Measurements from ENCODE around the gene MARK2. TPM values are rescaled to one million over a fixed set of nuclear protein-coding genes. Genes with fewer than 3 reads are reported as not detected.

The MARK2 gene
- total RNA-seq, 4 donors from 2014 or later = 47.0 to 91.0 (median 62.2) TPM

- no peak overlapping the region for H3K4me3 ChIP-seq
- H3K27me3 ChIP-seq = no peaks in the 10 kb centered on the region
- peaks cover 20 to 57% (median 29%) of the 10 kb centered on the region in 3 donors for H3K36me3 ChIP-seq
- no peak for TF ChIP-seq POLR2A (IDR thresholded peaks at IDR 0.05)
- TF ChIP-seq, protein P1, sequence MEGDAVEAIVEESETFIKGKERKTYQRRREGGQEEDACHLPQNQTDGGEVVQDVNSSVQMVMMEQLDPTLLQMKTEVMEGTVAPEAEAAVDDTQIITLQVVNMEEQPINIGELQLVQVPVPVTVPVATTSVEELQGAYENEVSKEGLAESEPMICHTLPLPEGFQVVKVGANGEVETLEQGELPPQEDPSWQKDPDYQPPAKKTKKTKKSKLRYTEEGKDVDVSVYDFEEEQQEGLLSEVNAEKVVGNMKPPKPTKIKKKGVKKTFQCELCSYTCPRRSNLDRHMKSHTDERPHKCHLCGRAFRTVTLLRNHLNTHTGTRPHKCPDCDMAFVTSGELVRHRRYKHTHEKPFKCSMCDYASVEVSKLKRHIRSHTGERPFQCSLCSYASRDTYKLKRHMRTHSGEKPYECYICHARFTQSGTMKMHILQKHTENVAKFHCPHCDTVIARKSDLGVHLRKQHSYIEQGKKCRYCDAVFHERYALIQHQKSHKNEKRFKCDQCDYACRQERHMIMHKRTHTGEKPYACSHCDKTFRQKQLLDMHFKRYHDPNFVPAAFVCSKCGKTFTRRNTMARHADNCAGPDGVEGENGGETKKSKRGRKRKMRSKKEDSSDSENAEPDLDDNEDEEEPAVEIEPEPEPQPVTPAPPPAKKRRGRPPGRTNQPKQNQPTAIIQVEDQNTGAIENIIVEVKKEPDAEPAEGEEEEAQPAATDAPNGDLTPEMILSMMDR (IDR thresholded peaks at IDR 0.05) = no peak
- no peak overlapping the region for H3K27ac ChIP-seq
- WGBS, 2 donors = 100% methylated on average over 3 of the region's 3 CpGs
- no peaks in the 10 kb centered on the region for H3K9me3 ChIP-seq
- intact Hi-C loops (cut with DNase I) = loop anchor here (10.0 kb wide), 1 partner anchor 52 kb away; the partner anchor contains the start of gene ZFTA
- no peak for DNase-seq
- H3K4me1 ChIP-seq = peaks cover 6 to 35% (median 19%) of the 10 kb centered on the region in 3 donors
These were observed 22.2 kb upstream of the MARK2 start for GRCh38 chr11:63816732-63817131.

DNA sequence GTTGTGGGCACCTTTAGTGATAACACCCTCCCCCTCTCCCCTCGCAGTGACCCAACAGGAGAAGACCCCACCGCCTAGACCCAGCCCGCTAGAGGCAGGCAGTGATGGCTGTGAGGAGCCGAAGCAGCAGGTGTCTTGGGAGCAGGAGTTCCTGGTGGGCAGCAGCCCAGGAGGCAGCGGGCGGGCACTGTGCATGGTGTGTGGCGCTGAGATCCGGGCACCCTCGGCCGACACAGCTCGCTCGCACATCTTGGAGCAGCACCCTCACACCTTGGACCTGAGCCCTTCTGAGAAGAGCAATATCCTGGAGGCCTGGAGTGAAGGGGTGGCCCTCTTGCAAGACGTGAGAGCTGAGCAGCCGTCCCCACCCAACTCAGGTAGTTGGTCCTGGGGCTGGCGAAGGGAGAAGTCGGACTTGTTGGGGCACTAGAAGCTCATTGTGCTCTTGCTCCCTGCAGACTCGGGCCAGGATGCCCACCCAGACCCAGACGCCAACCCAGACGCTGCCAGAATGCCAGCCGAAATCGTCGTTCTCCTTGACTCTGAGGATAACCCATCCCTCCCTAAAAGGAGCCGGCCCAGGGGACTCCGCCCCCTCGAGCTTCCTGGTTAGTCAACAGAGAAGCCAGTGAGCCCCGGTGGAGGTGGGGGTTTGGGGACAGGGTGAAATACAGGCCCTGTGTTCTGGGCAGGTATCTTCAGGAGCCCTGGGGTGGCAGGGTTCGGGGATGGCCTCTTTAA lies 21.0 kb upstream of the MARK2 start:
- Histone ChIP-seq H3K4me3 (no peak overlapping the region), H3K27ac (no peak overlapping the region), H3K36me3 (peaks cover 20 to 69% (median 39%) of the 10 kb centered on the region in 3 donors), H3K4me1 (peaks cover 6 to 27% (median 14%) of the 10 kb centered on the region in 3 donors), H3K9me3 (no peaks in the 10 kb centered on the region), H3K27me3 (no peaks in the 10 kb centered on the region)
- DNase-seq = no peak
- intact Hi-C loops (cut with DNase I) = loop anchor here (10.0 kb wide), 1 partner anchor 53 kb away; the partner anchor contains the start of gene ZFTA
- TF ChIP-seq POLR2A (IDR thresholded peaks at IDR 0.05) = no peak
- TF ChIP-seq, protein P1 (IDR thresholded peaks at IDR 0.05) = no peak
- 63 to 100% methylated on average over 2 to 7 of the region's 27 CpGs for WGBS, 2 donors

- intact Hi-C loops (cut with DNase I) = loop anchor here (10.0 kb wide), 1 partner anchor 54 kb away; the partner anchor contains the start of gene ZFTA
- Histone ChIP-seq H3K4me1 (peaks cover 6 to 25% (median 14%) of the 10 kb centered on the region in 3 donors), H3K4me3 (no peak overlapping the region), H3K36me3 (peaks cover 20 to 76% (median 39%) of the 10 kb centered on the region in 3 donors), H3K9me3 (no peaks in the 10 kb centered on the region), H3K27ac (no peak overlapping the region), H3K27me3 (no peaks in the 10 kb centered on the region)
- no peak for DNase-seq
- WGBS, 2 donors = 92 to 94% methylated on average over 9 to 16 of the region's 19 CpGs
- TF ChIP-seq, protein P1 (IDR thresholded peaks at IDR 0.05) = no peak
- TF ChIP-seq POLR2A (IDR thresholded peaks at IDR 0.05) = no peak
These were observed 20.3 kb upstream of the MARK2 start for GRCh38 chr11:63818609-63819008.

GRCh38 chr11:63821411-63821810 lies 17.5 kb upstream of the MARK2 start:
- H3K36me3 ChIP-seq = peaks cover 24 to 100% (median 38%) of the 10 kb centered on the region in 3 donors
- no peaks in the 10 kb centered on the region for H3K4me1 ChIP-seq
- no peak overlapping the region for H3K4me3 ChIP-seq
- DNase-seq = no peak
- no peak for TF ChIP-seq POLR2A (IDR thresholded peaks at IDR 0.05)
- TF ChIP-seq, protein P1 (IDR thresholded peaks at IDR 0.05) = no peak
- no peaks in the 10 kb centered on the region for H3K9me3 ChIP-seq
- no peak overlapping the region for H3K27ac ChIP-seq
- WGBS, 2 donors = 52 to 67% methylated on average over 3 to 5 of the region's 5 CpGs
- H3K27me3 ChIP-seq = no peaks in the 10 kb centered on the region
- intact Hi-C loops (cut with DNase I) = no loop called here

DNA sequence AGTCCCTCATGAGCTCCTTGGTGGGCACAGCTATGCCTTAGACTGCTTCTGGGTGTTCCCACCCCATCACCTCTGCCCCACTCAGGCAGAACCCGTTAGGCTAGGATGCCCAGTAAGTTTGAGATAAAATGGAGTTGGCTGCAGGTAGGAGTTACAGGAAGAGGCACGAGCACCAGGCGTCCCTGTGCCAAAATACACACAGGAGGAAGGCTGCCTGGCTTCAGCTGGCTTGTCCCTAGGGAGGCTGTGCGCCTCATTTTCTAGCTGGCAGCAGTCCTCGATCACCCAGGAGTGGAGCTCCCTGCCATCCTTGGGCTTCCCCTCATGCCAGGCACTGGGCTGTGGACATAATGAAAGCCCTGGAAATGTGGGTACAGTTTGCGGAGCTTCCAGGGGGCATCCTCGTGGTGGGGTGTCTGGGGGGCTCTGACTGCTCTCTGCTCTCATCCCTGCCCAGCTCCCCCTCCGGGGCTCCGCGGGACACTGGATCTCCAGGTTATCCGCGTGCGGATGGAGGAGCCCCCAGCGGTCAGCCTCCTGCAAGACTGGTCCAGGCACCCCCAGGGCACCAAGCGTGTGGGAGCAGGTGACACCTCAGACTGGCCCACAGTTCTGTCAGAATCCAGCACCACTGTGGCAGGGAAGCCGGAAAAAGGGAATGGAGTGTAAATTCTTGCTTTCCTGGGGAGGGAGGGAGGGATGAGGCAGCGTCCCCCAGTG lies 12.3 kb upstream of the MARK2 start:
- Histone ChIP-seq H3K4me3 (no peak overlapping the region), H3K27me3 (no peaks in the 10 kb centered on the region), H3K9me3 (no peaks in the 10 kb centered on the region), H3K4me1 (no peaks in the 10 kb centered on the region), H3K27ac (no peak overlapping the region), H3K36me3 (peaks cover 10 to 74% (median 17%) of the 10 kb centered on the region in 3 donors)
- intact Hi-C loops (cut with DNase I) = no loop called here
- no peak for TF ChIP-seq POLR2A (IDR thresholded peaks at IDR 0.05)
- TF ChIP-seq, protein P1 (IDR thresholded peaks at IDR 0.05) = no peak
- WGBS, 2 donors = 88 to 90% methylated on average over 2 to 3 of the region's 17 CpGs
- no peak for DNase-seq

Data from esophagus squamous epithelium (tissue), 5 donors.